IPS DF 4.7 (cell line): ENCODE data around the gene ZNF221.
A peak's percentile ranks its signal among the peaks of the same experiment; 100 is the strongest.
"Not testable (repeated sequence)": the region's sequence is repeated elsewhere in the genome, so short reads cannot be mapped to it uniquely, and the experiment has no call there.

ENCODE experiments used
- DNase-seq: peaks from one replicate; pipeline ENCODE4 v3.0.0-alpha.2; 2013; ENCODE audit warnings: low spot score; ENCODE audit errors: extremely low read depth

The ZNF221 gene

GRCh38 chr19:43950834-43951645 lies at the start of gene ZNF221:
Gene ZNF221 (plus strand): TSS chr19:43951228. CDS start chr19:43962727, 11,499 bp downstream.
- DNase-seq = peak; percentile 91

GRCh38 chr19:43901395-43902390 lies 49.3 kb upstream of the ZNF221 start:
- peak; percentile 64 for DNase-seq

- no peak for DNase-seq
Measured at GRCh38 chr19:43902399-43902798, 48.6 kb upstream of the ZNF221 start.

- no peak for DNase-seq
Measured at GRCh38 chr19:43905897-43906296, 45.1 kb upstream of the ZNF221 start.

- no peak for DNase-seq
Measured at GRCh38 chr19:43906774-43907173, 44.3 kb upstream of the ZNF221 start.

GRCh38 chr19:43908659-43909058 lies 42.4 kb upstream of the ZNF221 start:
- DNase-seq = no peak

- no peak for DNase-seq
Measured at GRCh38 chr19:43910884-43911283, 40.1 kb upstream of the ZNF221 start.

GRCh38 chr19:43913383-43913782 lies 37.6 kb upstream of the ZNF221 start:
- DNase-seq = no peak

- DNase-seq = no peak
Measured at GRCh38 chr19:43914051-43914450, 37.0 kb upstream of the ZNF221 start.

GRCh38 chr19:43923875-43924274 lies 27.2 kb upstream of the ZNF221 start:
- DNase-seq = no peak

GRCh38 chr19:43928820-43929219 lies 22.2 kb upstream of the ZNF221 start:
- no peak for DNase-seq

- no peak for DNase-seq
Measured at GRCh38 chr19:43934055-43934984, 16.7 kb upstream of the ZNF221 start.

- DNase-seq = no peak
Measured at GRCh38 chr19:43934985-43935708, 15.9 kb upstream of the ZNF221 start, which contains the start of gene ZNF45. Gene ZNF45 (minus strand): TSS chr19:43935282. CDS start chr19:43922185, 13,097 bp downstream.

GRCh38 chr19:43936188-43936587 lies 14.8 kb upstream of the ZNF221 start:
- DNase-seq = no peak

GRCh38 chr19:43939557-43940260 lies 11.3 kb upstream of the ZNF221 start:
- DNase-seq = no peak

- DNase-seq = no peak
Measured at GRCh38 chr19:43940719-43941118, 10.3 kb upstream of the ZNF221 start.

- no peak for DNase-seq
Measured at GRCh38 chr19:43941209-43941608, 9.8 kb upstream of the ZNF221 start.

GRCh38 chr19:43947412-43947811 lies 3.6 kb upstream of the ZNF221 start:
- not testable (repeated sequence) for DNase-seq

- not testable (repeated sequence) for DNase-seq
Measured at GRCh38 chr19:43949803-43950202, 1.2 kb upstream of the ZNF221 start.

- no peak for DNase-seq
Measured at GRCh38 chr19:43956827-43957226, 5.8 kb downstream of the ZNF221 start.
